ENCODE results near the gene HNRNPL. TPM values are rescaled to one million over a fixed set of nuclear protein-coding genes. Genes with fewer than 3 reads are reported as not detected.

HNRNPL gene
- total and polyA plus RNA-seq, 10 of the 15 experiments (the other 5 are each of a cell fraction or from before 2014, with no cell fraction given): 32.5 to 512 (median 306) TPM

DNA sequence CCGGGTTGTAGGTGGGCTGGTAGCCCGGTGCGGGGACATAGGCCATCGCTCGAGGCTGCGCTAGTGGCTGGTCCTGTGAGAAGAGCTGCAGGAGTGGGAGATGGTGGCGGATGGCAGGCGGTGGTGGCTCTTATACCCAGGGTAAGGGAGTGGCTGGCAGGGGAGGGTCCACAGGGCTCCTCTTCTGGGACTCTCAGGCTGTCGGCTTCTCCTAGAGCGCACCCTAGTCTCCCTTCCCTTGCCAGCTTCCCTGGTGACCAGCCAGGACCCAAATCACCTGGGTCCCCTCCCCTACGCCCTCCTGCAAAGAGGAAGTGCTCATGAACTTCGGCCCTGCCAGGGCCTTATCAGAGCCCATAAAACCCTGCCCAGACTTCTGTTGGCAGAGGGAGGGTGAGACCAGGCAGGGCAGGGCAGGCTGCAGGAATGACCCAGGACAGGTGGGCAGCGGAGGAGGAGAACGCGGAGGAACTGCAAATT is 36.9 kb downstream of the HNRNPL start, which contains the start of gene LGALS4 (continued):
- TF ChIP-seq EED (IDR thresholded peaks at IDR 0.05; ENCODE audit: low read depth): no peak

DNA sequence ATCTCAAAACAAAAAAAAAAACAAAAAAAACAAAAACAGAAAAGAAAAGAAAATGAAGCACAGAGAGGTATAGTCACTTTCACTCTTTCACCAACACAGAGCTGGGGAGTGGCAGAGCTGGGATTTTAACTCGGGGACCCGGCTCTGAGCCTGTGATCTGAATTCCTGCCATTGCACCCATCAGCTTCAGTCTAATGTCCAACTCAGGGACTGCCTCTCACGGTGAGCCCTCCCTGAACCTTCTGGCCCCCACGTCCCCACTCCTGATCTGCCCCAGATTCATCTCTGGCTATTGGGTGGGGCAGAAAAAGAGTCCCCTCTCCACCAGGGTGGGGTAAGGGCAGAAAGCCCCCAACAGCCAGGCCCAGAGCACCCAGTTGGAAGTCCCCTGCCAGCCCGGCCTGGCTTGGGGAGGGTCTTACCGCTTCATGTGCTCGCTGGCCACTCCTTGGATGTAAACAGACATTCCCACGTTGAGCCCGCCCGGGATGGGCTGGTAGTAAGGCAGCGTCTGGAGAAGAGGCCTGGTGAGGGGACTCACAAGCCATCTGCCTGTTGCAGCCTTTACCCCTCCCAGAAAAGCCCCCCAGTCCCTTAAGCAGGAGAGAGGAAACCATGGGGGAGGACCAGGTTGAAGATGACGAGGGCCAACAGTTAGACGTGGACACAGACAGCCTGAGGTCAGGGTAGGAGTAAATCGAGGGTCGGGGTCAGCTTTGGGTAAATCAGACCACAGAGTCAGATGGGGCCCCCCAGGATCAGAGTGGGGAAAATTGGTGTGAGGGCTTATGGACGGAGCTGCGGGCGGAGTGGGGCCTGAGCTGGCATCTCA is 37.6 kb downstream of the HNRNPL start:
- ChIA-PET POLR2A (no interaction called here), RAD21 (ENCODE audit: unreplicated experiment) (no interaction called here), CTCF (no interaction called here), SMC1A (ENCODE audit: uncharacterized antibody, unreplicated experiment) (interaction anchor here (1.4 kb wide), 1 partner anchor 20 kb away, joined by 4 read pairs; no protein-coding TSS in a partner anchor)
- peaks cover 0 to 3% of the 10 kb centered on the region in 2 experiments; a peak in 2 of 4 replicates for H3K36me3 ChIP-seq (ENCODE audit: control insufficient read depth in 2 of 2, insufficient read depth in 2 of 2, low read length in 1 of 2)
- 75% methylated on average over 18 of the region's 18 CpGs for WGBS (ENCODE audit: insufficient coverage, insufficient replicate concordance, low lambda C conversion rate, missing lambda C conversion rate)
- no peaks in the 10 kb centered on the region for H3K9me3 ChIP-seq (replicated peaks; ENCODE audit: control insufficient read depth, insufficient read depth, low read length)
- no peaks in the 10 kb centered on the region for H3K4me1 ChIP-seq (ENCODE audit: control insufficient read depth, insufficient read depth, low read length)
- intact Hi-C loops (cut with micrococcal nuclease; ENCODE audit: unreplicated experiment): no loop called here
- DNase-seq (ENCODE audit: low read depth, low spot score) (no peak), ATAC-seq (no peak), FAIRE-seq (no peak)
- no peak overlapping the region for H3K9ac ChIP-seq (ENCODE audit: control insufficient read depth, insufficient read depth, low read length)
- no peaks in the 10 kb centered on the region for H4K20me1 ChIP-seq (ENCODE audit: control insufficient read depth, insufficient read depth)
- no peak overlapping the region for H3K4me2 ChIP-seq (ENCODE audit: control insufficient read depth, insufficient read depth)
- in situ Hi-C loops (cut with MboI): no loop called here
- H3K27ac ChIP-seq (ENCODE audit: control insufficient read depth, insufficient read depth): no peak overlapping the region
- no peaks in the 10 kb centered on the region for H3K27me3 ChIP-seq (replicated peaks in 1 of 2; ENCODE audit: control insufficient read depth in 2 of 2, insufficient read depth in 2 of 2, low read length in 1 of 2)
- no peaks in the 10 kb centered on the region for H3K79me2 ChIP-seq (ENCODE audit: control insufficient read depth, insufficient read depth, low read length)
- TF ChIP-seq HDGF (IDR thresholded peaks at IDR 0.05): no peak
- TF ChIP-seq RFX5 (IDR thresholded peaks at IDR 0.05; ENCODE audit: low read depth, low read length): no peak
- no peak for TF ChIP-seq CREM (IDR thresholded peaks at IDR 0.05; ENCODE audit: low read depth)
- TF ChIP-seq SREBF2 (IDR thresholded peaks at IDR 0.05; ENCODE audit: low read length): no peak
- TF ChIP-seq BCL11A (IDR thresholded peaks at IDR 0.05; ENCODE audit: low read depth, low read length): no peak
- TF ChIP-seq, protein P1, sequence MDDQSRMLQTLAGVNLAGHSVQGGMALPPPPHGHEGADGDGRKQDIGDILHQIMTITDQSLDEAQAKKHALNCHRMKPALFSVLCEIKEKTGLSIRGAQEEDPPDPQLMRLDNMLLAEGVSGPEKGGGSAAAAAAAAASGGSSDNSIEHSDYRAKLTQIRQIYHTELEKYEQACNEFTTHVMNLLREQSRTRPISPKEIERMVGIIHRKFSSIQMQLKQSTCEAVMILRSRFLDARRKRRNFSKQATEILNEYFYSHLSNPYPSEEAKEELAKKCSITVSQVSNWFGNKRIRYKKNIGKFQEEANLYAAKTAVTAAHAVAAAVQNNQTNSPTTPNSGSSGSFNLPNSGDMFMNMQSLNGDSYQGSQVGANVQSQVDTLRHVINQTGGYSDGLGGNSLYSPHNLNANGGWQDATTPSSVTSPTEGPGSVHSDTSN (IDR thresholded peaks at IDR 0.05; ENCODE audit: insufficient replicate concordance, low read depth, low read length): no peak
- TF ChIP-seq RAD21 (IDR thresholded peaks at IDR 0.05; ENCODE audit: insufficient read depth, low read depth, low read length): no peak
- TF ChIP-seq POLR2A (IDR thresholded peaks at IDR 0.05; ENCODE audit: low read depth, low read length): no peak
- no peak for TF ChIP-seq FOS (IDR thresholded peaks at IDR 0.05; ENCODE audit: borderline replicate concordance, extremely low read depth, insufficient read length)
- TF ChIP-seq HDAC6 (IDR thresholded peaks at IDR 0.05; ENCODE audit: unreplicated experiment): no peak
- TF ChIP-seq, protein P2, sequence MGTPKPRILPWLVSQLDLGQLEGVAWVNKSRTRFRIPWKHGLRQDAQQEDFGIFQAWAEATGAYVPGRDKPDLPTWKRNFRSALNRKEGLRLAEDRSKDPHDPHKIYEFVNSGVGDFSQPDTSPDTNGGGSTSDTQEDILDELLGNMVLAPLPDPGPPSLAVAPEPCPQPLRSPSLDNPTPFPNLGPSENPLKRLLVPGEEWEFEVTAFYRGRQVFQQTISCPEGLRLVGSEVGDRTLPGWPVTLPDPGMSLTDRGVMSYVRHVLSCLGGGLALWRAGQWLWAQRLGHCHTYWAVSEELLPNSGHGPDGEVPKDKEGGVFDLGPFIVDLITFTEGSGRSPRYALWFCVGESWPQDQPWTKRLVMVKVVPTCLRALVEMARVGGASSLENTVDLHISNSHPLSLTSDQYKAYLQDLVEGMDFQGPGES (IDR thresholded peaks at IDR 0.05): no peak
- TF ChIP-seq SP1 (IDR thresholded peaks at IDR 0.05; ENCODE audit: low read depth, low read length): no peak
- no peak for TF ChIP-seq MYB (IDR thresholded peaks at IDR 0.05; ENCODE audit: borderline replicate concordance, low read depth, low read length)
- TF ChIP-seq, protein P3, sequence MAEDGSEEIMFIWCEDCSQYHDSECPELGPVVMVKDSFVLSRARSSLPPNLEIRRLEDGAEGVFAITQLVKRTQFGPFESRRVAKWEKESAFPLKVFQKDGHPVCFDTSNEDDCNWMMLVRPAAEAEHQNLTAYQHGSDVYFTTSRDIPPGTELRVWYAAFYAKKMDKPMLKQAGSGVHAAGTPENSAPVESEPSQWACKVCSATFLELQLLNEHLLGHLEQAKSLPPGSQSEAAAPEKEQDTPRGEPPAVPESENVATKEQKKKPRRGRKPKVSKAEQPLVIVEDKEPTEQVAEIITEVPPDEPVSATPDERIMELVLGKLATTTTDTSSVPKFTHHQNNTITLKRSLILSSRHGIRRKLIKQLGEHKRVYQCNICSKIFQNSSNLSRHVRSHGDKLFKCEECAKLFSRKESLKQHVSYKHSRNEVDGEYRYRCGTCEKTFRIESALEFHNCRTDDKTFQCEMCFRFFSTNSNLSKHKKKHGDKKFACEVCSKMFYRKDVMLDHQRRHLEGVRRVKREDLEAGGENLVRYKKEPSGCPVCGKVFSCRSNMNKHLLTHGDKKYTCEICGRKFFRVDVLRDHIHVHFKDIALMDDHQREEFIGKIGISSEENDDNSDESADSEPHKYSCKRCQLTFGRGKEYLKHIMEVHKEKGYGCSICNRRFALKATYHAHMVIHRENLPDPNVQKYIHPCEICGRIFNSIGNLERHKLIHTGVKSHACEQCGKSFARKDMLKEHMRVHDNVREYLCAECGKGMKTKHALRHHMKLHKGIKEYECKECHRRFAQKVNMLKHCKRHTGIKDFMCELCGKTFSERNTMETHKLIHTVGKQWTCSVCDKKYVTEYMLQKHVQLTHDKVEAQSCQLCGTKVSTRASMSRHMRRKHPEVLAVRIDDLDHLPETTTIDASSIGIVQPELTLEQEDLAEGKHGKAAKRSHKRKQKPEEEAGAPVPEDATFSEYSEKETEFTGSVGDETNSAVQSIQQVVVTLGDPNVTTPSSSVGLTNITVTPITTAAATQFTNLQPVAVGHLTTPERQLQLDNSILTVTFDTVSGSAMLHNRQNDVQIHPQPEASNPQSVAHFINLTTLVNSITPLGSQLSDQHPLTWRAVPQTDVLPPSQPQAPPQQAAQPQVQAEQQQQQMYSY (CRISPR knock-in tag; IDR thresholded peaks at IDR 0.05): no peak
- no peak for TF ChIP-seq SREBF1 (IDR thresholded peaks at IDR 0.05; ENCODE audit: low read length)
- TF ChIP-seq TCF3 (IDR thresholded peaks at IDR 0.05; ENCODE audit: borderline replicate concordance, insufficient read depth, low read depth, low read length): no peak
- no peak for TF ChIP-seq PAX8 (IDR thresholded peaks at IDR 0.05)
- no peak for TF ChIP-seq CREB1 (IDR thresholded peaks at IDR 0.05; ENCODE audit: low read depth)
- BruUV-seq (replicated peaks): no TSS peak
- no peak overlapping the region for H3K4me3 ChIP-seq
- no peak overlapping the region for H2AFZ ChIP-seq (ENCODE audit: control insufficient read depth, low read depth, low read length)
